Spleen (tissue), 7 donors: ENCODE measurements around the gene CUL9.

Source experiments
- CTCF ChIP-seq, 11 experiments: fragments of 200-600 bp in 7 of 11; fragments of 450-650 bp in 4 of 11; sonication (generic) in 4 of 11; IDR thresholded peaks in 8 of 11; conservative IDR thresholded peaks in 3 of 11; 1 replicate in 7 of 11; 2 replicates in 4 of 11; pipeline versions ENCODE4 v1.4.0 to v1.8.0; 2016 to 2021; ENCODE audit warnings: antibody characterized with exemption in 11 of 11, inconsistent platforms in 4 of 11, mild to moderate bottlenecking in 1 of 11
- POLR2A ChIP-seq, 3 donors: fragments of 450-650 bp; IDR thresholded peaks; one replicate each; pipeline ENCODE4 v1.5.1; 2017; ENCODE audit warnings: antibody characterized with exemption in 3 of 3, mild to moderate bottlenecking in 1 of 3
- donor health status: DM: no; HTN: no; CAD: no; lungs with moderate emphysema.
- donor health status: DM: no; HTN: no; CAD: no.
- donor health status: DM: no; HTN: no; CAD: no.

- TF ChIP-seq CTCF (IDR thresholded peaks at IDR 0.05 in 8 of 11, conservative IDR thresholded peaks at IDR 0.05 in 3 of 11) (no peak), POLR2A (IDR thresholded peaks at IDR 0.05) (no peak)
These were observed 78.8 kb downstream of the CUL9 start for GRCh38 chr6:43260791-43261190.
